Activated CD8-positive, alpha-beta T cell treated with anti-CD3 and anti-CD28 coated beads for 36 hours (primary cell): ENCODE measurements around the gene SMAP1. TPM values are rescaled to one million over a fixed set of nuclear protein-coding genes. Genes with fewer than 3 reads are reported as not detected.

Source experiments
- ATAC-seq: fragments of 200-7000 bp; cut with Tn5 transposase; one replicate; pipeline ENCODE4 v1.10.0; 2021; ENCODE audit warnings: mild to moderate bottlenecking, moderate library complexity
- CTCF ChIA-PET: fragments of 350-600 bp; sonication (Branson Sonifier 250); formaldehyde crosslinking; loops from one replicate; lab custom pipeline; 2021; ENCODE audit warnings: antibody characterized with exemption; lab: Charles Lee
- POLR2A ChIA-PET: fragments of 350-600 bp; sonication (Branson Sonifier 250); formaldehyde crosslinking; loops from one replicate; lab custom pipeline; 2021; ENCODE audit warnings: antibody characterized with exemption; lab: Charles Lee
- DNase-seq: peaks from one replicate; pipeline ENCODE4 v3.0.0-alpha.2; 2020
- H3K27ac Mint-ChIP-seq: one replicate; pipeline ENCODE4 v1.8.0; 2021; ENCODE audit warnings: mild to moderate bottlenecking, mixed read lengths
- H3K27me3 Mint-ChIP-seq: one replicate; pipeline ENCODE4 v1.8.0; 2021; ENCODE audit warnings: mixed read lengths
- H3K36me3 Mint-ChIP-seq: one replicate; pipeline ENCODE4 v1.8.0; 2021; ENCODE audit warnings: low read depth, mixed read lengths
- H3K4me1 Mint-ChIP-seq: one replicate; pipeline ENCODE4 v1.8.0; 2021; ENCODE audit warnings: low read depth, mixed read lengths
- H3K4me3 Mint-ChIP-seq: one replicate; pipeline ENCODE4 v1.8.0; 2021; ENCODE audit warnings: mild to moderate bottlenecking, moderate library complexity, mixed read lengths
- H3K9me3 Mint-ChIP-seq: one replicate; pipeline ENCODE4 v1.8.0; 2021; ENCODE audit warnings: mixed read lengths
- intact Hi-C: fragments of 100-400 bp; cut with micrococcal nuclease; formaldehyde crosslinking; loops from one replicate; pipeline ENCODE4 v1.10.0; 2022
- total RNA-seq, 2 experiments: library from RNA; stranded (reverse); gene quantifications; one replicate each; pipeline ENCODE4 v1.2.3, GENCODE V29; 2021
- TF ChIP-seq, protein P1 (sequence below): fragments of 200-600 bp; IDR thresholded peaks from one replicate; pipeline ENCODE4 v1.8.0; 2022; ENCODE audit warnings: antibody characterized with exemption, mild to moderate bottlenecking

SMAP1 gene
- total RNA-seq, 2 experiments from 2014 or later, result 24.1 to 26.3 TPM

GRCh38 chr6:70843328-70843918 is 175.7 kb downstream of the SMAP1 start:
- H3K4me3 Mint-ChIP-seq, result no peak overlapping the region
- H3K27ac Mint-ChIP-seq, result no peak overlapping the region
- peaks cover 6% of the 10 kb centered on the region for H3K4me1 Mint-ChIP-seq
- intact Hi-C loops, result no loop called here
- ChIA-PET POLR2A (no interaction called here), CTCF (interaction anchor here (1.2 to 1.6 kb wide), 3 partner anchors 19 to 137 kb away, joined by 3 to 9 read pairs (median 4); no protein-coding TSS in a partner anchor)
- no peak for ATAC-seq
- no peaks in the 10 kb centered on the region for H3K27me3 Mint-ChIP-seq
- DNase-seq, result no peak
- TF ChIP-seq, protein P1, sequence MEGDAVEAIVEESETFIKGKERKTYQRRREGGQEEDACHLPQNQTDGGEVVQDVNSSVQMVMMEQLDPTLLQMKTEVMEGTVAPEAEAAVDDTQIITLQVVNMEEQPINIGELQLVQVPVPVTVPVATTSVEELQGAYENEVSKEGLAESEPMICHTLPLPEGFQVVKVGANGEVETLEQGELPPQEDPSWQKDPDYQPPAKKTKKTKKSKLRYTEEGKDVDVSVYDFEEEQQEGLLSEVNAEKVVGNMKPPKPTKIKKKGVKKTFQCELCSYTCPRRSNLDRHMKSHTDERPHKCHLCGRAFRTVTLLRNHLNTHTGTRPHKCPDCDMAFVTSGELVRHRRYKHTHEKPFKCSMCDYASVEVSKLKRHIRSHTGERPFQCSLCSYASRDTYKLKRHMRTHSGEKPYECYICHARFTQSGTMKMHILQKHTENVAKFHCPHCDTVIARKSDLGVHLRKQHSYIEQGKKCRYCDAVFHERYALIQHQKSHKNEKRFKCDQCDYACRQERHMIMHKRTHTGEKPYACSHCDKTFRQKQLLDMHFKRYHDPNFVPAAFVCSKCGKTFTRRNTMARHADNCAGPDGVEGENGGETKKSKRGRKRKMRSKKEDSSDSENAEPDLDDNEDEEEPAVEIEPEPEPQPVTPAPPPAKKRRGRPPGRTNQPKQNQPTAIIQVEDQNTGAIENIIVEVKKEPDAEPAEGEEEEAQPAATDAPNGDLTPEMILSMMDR, result no peak
- no peaks in the 10 kb centered on the region for H3K9me3 Mint-ChIP-seq
- H3K36me3 Mint-ChIP-seq, result peaks cover 5% of the 10 kb centered on the region

DNA sequence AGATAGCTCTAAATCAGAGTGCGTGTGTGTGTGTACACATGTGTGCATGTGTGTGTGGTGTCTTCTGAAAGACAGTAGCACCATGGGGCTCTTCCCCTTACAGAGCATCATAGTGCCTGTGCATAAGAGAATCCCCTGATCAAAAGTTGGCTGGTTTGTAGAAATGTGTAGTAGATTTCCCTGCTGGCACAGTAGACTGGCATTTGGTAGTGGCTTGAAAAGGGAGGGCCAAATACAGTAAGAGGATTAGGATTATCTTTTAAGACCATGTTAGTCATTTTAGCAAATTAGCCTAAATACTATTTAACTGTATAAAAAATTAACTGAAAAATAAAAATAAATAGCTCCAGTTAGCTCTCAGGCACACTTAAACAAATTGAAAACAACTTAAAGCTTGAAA is 176.6 kb downstream of the SMAP1 start:
- H3K27ac Mint-ChIP-seq, result no peak overlapping the region
- POLR2A ChIA-PET, result no interaction called here
- H3K36me3 Mint-ChIP-seq, result peaks cover 1% of the 10 kb centered on the region
- TF ChIP-seq, protein P1, result no peak
- intact Hi-C loops, result no loop called here
- H3K4me1 Mint-ChIP-seq, result peaks cover 3% of the 10 kb centered on the region
- no peaks in the 10 kb centered on the region for H3K27me3 Mint-ChIP-seq
- CTCF ChIA-PET, result interaction anchor here (1.3 kb wide), 1 partner anchor 14 kb away, joined by 3 read pairs; no protein-coding TSS in a partner anchor
- no peaks in the 10 kb centered on the region for H3K9me3 Mint-ChIP-seq
- DNase-seq, result no peak
- no peak overlapping the region for H3K4me3 Mint-ChIP-seq
- no peak for ATAC-seq

GRCh38 chr6:70846207-70846835 is 178.6 kb downstream of the SMAP1 start:
- TF ChIP-seq, protein P1, result no peak
- H3K27me3 Mint-ChIP-seq, result no peaks in the 10 kb centered on the region
- no peak overlapping the region for H3K27ac Mint-ChIP-seq
- no peaks in the 10 kb centered on the region for H3K4me1 Mint-ChIP-seq
- ChIA-PET POLR2A (no interaction called here), CTCF (no interaction called here)
- DNase-seq (no peak), ATAC-seq (no peak)
- no peak overlapping the region for H3K4me3 Mint-ChIP-seq
- H3K9me3 Mint-ChIP-seq, result no peaks in the 10 kb centered on the region
- peaks cover 1% of the 10 kb centered on the region for H3K36me3 Mint-ChIP-seq
- intact Hi-C loops, result no loop called here

GRCh38 chr6:70847106-70848084 is 179.7 kb downstream of the SMAP1 start:
- H3K36me3 Mint-ChIP-seq, result peaks cover 1% of the 10 kb centered on the region
- intact Hi-C loops, result no loop called here
- no peak for ATAC-seq
- no peak for DNase-seq
- TF ChIP-seq, protein P1, result no peak
- ChIA-PET POLR2A (no interaction called here), CTCF (interaction anchor here (0.9 to 1.5 kb wide), 3 partner anchors 8 to 140 kb away, joined by 3 to 4 read pairs (median 3); no protein-coding TSS in a partner anchor)
- no peaks in the 10 kb centered on the region for H3K4me1 Mint-ChIP-seq
- no peaks in the 10 kb centered on the region for H3K27me3 Mint-ChIP-seq
- no peak overlapping the region for H3K27ac Mint-ChIP-seq
- no peak overlapping the region for H3K4me3 Mint-ChIP-seq
- no peaks in the 10 kb centered on the region for H3K9me3 Mint-ChIP-seq
